Measurements from ENCODE around the gene PRDM2.
A peak's percentile ranks its signal among the peaks of the same experiment; 100 is the strongest.

Gene PRDM2

GRCh38 chr1:13763991-13764390 lies 64.0 kb downstream of the PRDM2 start:
- DNase-seq (ENCODE audit: low read depth in 2 of 2): no peak

GRCh38 chr1:13764588-13765332 lies 64.8 kb downstream of the PRDM2 start:
- peak in 1 of 2 donors; percentile 20 for DNase-seq (ENCODE audit: low read depth in 2 of 2)

- DNase-seq (ENCODE audit: low read depth in 2 of 2): no peak
These were observed 66.9 kb downstream of the PRDM2 start for GRCh38 chr1:13766592-13767564.

GRCh38 chr1:13769212-13769611 lies 69.2 kb downstream of the PRDM2 start:
- DNase-seq (ENCODE audit: low read depth in 2 of 2): no peak

GRCh38 chr1:13769830-13770229 lies 69.8 kb downstream of the PRDM2 start:
- no peak for DNase-seq (ENCODE audit: low read depth in 2 of 2)

- no peak for DNase-seq (ENCODE audit: low read depth in 2 of 2)
These were observed 70.8 kb downstream of the PRDM2 start for GRCh38 chr1:13770743-13771142.

- DNase-seq (ENCODE audit: low read depth in 2 of 2): no peak
These were observed 71.8 kb downstream of the PRDM2 start for GRCh38 chr1:13771745-13772144.

GRCh38 chr1:13772271-13772670 lies 72.3 kb downstream of the PRDM2 start:
- no peak for DNase-seq (ENCODE audit: low read depth in 2 of 2)

- DNase-seq (ENCODE audit: low read depth in 2 of 2): no peak
These were observed 74.1 kb downstream of the PRDM2 start for GRCh38 chr1:13774121-13774520.

- no peak for DNase-seq (ENCODE audit: low read depth in 2 of 2)
These were observed 75.5 kb downstream of the PRDM2 start for GRCh38 chr1:13775459-13775858.

- DNase-seq (ENCODE audit: low read depth in 2 of 2): no peak
These were observed 75.9 kb downstream of the PRDM2 start for GRCh38 chr1:13775916-13776315.

GRCh38 chr1:13778431-13778830 lies 78.4 kb downstream of the PRDM2 start:
- no peak for DNase-seq (ENCODE audit: low read depth in 2 of 2)

GRCh38 chr1:13779930-13780329 lies 79.9 kb downstream of the PRDM2 start:
- no peak for DNase-seq (ENCODE audit: low read depth in 2 of 2)

- DNase-seq (ENCODE audit: low read depth in 2 of 2): no peak
These were observed 80.8 kb downstream of the PRDM2 start for GRCh38 chr1:13780780-13781179.

GRCh38 chr1:13781228-13781627 lies 81.2 kb downstream of the PRDM2 start:
- no peak for DNase-seq (ENCODE audit: low read depth in 2 of 2)

- DNase-seq (ENCODE audit: low read depth in 2 of 2): no peak
These were observed 82.1 kb downstream of the PRDM2 start for GRCh38 chr1:13781907-13782633.

- DNase-seq (ENCODE audit: low read depth in 2 of 2): no peak
These were observed 82.8 kb downstream of the PRDM2 start for GRCh38 chr1:13782634-13783360.

GRCh38 chr1:13783551-13783950 lies 83.6 kb downstream of the PRDM2 start:
- no peak for DNase-seq (ENCODE audit: low read depth in 2 of 2)

GRCh38 chr1:13784971-13785370 lies 85.0 kb downstream of the PRDM2 start:
- DNase-seq (ENCODE audit: low read depth in 2 of 2): no peak

GRCh38 chr1:13786541-13786940 lies 86.6 kb downstream of the PRDM2 start:
- DNase-seq (ENCODE audit: low read depth in 2 of 2): no peak

- DNase-seq (ENCODE audit: low read depth in 2 of 2): no peak
These were observed 88.8 kb downstream of the PRDM2 start for GRCh38 chr1:13788795-13789194.
